SU-DHL-6 (cell line): ENCODE results near the gene ABCA4.

Source experiments
- H2AFZ ChIP-seq: fragments of 200-600 bp; sonication (generic); 2 replicates; pipeline ENCODE4 v1.6.1; 2014; ENCODE audit warnings: low read depth, mild to moderate bottlenecking, moderate library complexity, mixed read lengths, antibody characterized with exemption, low read length; ENCODE audit not compliant: severe bottlenecking
- H3F3A ChIP-seq: fragments of 200-600 bp; shearing (Covaris generic); 2 replicates; pipeline ENCODE4 v1.6.0; 2016; ENCODE audit warnings: antibody characterized with exemption, mild to moderate bottlenecking; ENCODE audit not compliant: insufficient read depth
- H3K27ac ChIP-seq: fragments of 200-600 bp; sonication (generic); 2 replicates; pipeline ENCODE4 v1.5.1; 2016; ENCODE audit warnings: low read depth, mild to moderate bottlenecking, low read length, moderate library complexity, mixed read lengths
- H3K27me3 ChIP-seq: fragments of 200-600 bp; sonication (generic), shearing (Covaris generic); 2 replicates; pipeline ENCODE4 v1.6.0; 2014; ENCODE audit warnings: mild to moderate bottlenecking, low read length
- H3K36me3 ChIP-seq: fragments of 200-600 bp; sonication (generic); 2 replicates; pipeline ENCODE4 v1.6.1; 2014; ENCODE audit warnings: mild to moderate bottlenecking, low read length, mixed read lengths
- H3K4me2 ChIP-seq: fragments of 300-600, 200-600 bp; shearing (Covaris generic), sonication (generic); 2 replicates; pipeline ENCODE4 v1.6.0; 2014; ENCODE audit warnings: low read length, low read depth, mild to moderate bottlenecking; ENCODE audit not compliant: poor library complexity, severe bottlenecking
- H3K4me3 ChIP-seq: fragments of 200-600 bp; sonication (generic); 2 replicates; pipeline ENCODE4 v1.5.1; 2014; ENCODE audit warnings: antibody characterized with exemption, low read length, mild to moderate bottlenecking, mixed read lengths; ENCODE audit not compliant: insufficient read depth, poor library complexity, severe bottlenecking
- H3K79me2 ChIP-seq: fragments of 200-600 bp; sonication (generic); 2 replicates; pipeline ENCODE4 v1.6.1; 2014; ENCODE audit warnings: mild to moderate bottlenecking, low read length, moderate library complexity; ENCODE audit not compliant: insufficient read depth
- H3K9ac ChIP-seq: fragments of 200-600 bp; sonication (generic); 2 replicates; pipeline ENCODE4 v1.7.0; 2014; ENCODE audit warnings: mild to moderate bottlenecking, low read length
- H3K9me2 ChIP-seq: fragments of 200-600 bp; sonication (generic); replicated peaks from 2 replicates; pipeline ENCODE4 v1.6.1; 2014; ENCODE audit warnings: low read length; ENCODE audit not compliant: insufficient read depth
- H3K9me3 ChIP-seq: fragments of 200-600 bp; sonication (generic); 2 replicates; pipeline ENCODE4 v1.6.1; 2014; ENCODE audit warnings: low read length, mixed read lengths; ENCODE audit not compliant: insufficient read depth
- H4K20me1 ChIP-seq: fragments of 200-600 bp; sonication (generic); 2 replicates; pipeline ENCODE4 v1.6.1; 2014; ENCODE audit warnings: low read depth, mild to moderate bottlenecking, antibody characterized with exemption, low read length, moderate library complexity, mixed read lengths
- CTCF ChIP-seq: fragments of 200-600 bp; sonication (generic); IDR thresholded peaks from one replicate; pipeline ENCODE4 v1.5.1; 2017; ENCODE audit warnings: antibody characterized with exemption, mild to moderate bottlenecking, low read length, moderate library complexity; ENCODE audit not compliant: insufficient read depth, poor library complexity, severe bottlenecking
- EZH2phosphoT487 ChIP-seq: fragments of 200-600 bp; sonication (generic), shearing (Covaris generic); conservative IDR thresholded peaks from 2 replicates; pipeline ENCODE4 v1.6.1; 2018; ENCODE audit warnings: mild to moderate bottlenecking, antibody characterized with exemption, low read length, moderate library complexity, mixed read lengths

ABCA4 gene

GRCh38 chr1:94119796-94120569 lies 965 bp downstream of the ABCA4 start:
- Histone ChIP-seq H2AFZ (no peak overlapping the region), H3K27me3 (no peaks in the 10 kb centered on the region), H3F3A (no peaks in the 10 kb centered on the region), H3K27ac (no peak overlapping the region), H3K4me2 (no peak overlapping the region), H3K9me2 (no peaks in the 10 kb centered on the region), H3K9me3 (no peaks in the 10 kb centered on the region), H3K36me3 (no peaks in the 10 kb centered on the region), H3K4me3 (no peak overlapping the region), H4K20me1 (no peaks in the 10 kb centered on the region), H3K9ac (no peak overlapping the region), H3K79me2 (no peaks in the 10 kb centered on the region)
- TF ChIP-seq CTCF = no peak
- TF ChIP-seq EZH2phosphoT487 = no peak

GRCh38 chr1:94119306-94119705 lies 1.6 kb downstream of the ABCA4 start:
- Histone ChIP-seq H2AFZ (no peak overlapping the region), H3K9me2 (no peaks in the 10 kb centered on the region), H3K79me2 (no peaks in the 10 kb centered on the region), H3K9ac (no peak overlapping the region), H3K9me3 (no peaks in the 10 kb centered on the region), H3K36me3 (no peaks in the 10 kb centered on the region), H3F3A (no peaks in the 10 kb centered on the region), H3K27me3 (no peaks in the 10 kb centered on the region), H3K27ac (no peak overlapping the region), H4K20me1 (no peaks in the 10 kb centered on the region), H3K4me2 (no peak overlapping the region), H3K4me3 (no peak overlapping the region)
- TF ChIP-seq CTCF (no peak), EZH2phosphoT487 (no peak)

GRCh38 chr1:94118471-94118870 lies 2.5 kb downstream of the ABCA4 start:
- TF ChIP-seq EZH2phosphoT487 (no peak), CTCF (no peak)
- Histone ChIP-seq H3K9me2 (no peaks in the 10 kb centered on the region), H3K4me3 (no peak overlapping the region), H2AFZ (no peak overlapping the region), H3F3A (no peaks in the 10 kb centered on the region), H3K9me3 (no peaks in the 10 kb centered on the region), H3K4me2 (no peak overlapping the region), H3K79me2 (no peaks in the 10 kb centered on the region), H3K27me3 (no peaks in the 10 kb centered on the region), H3K27ac (no peak overlapping the region), H3K36me3 (no peaks in the 10 kb centered on the region), H4K20me1 (no peaks in the 10 kb centered on the region), H3K9ac (no peak overlapping the region)
